PC-3 (cell line): Measurements from ENCODE around the gene FZR1.

Experiments used
- EZH2 ChIP-seq: fragments of 300-600 bp; sonication (generic); IDR thresholded peaks from one replicate; pipeline ENCODE4 v1.6.1; 2017; ENCODE audit warnings: antibody characterized with exemption, mild to moderate bottlenecking, low read length; ENCODE audit not compliant: unreplicated experiment
- TF ChIP-seq, protein P1 (sequence below): fragments of 300-600 bp; sonication (generic); conservative IDR thresholded peaks from 2 replicates; pipeline ENCODE4 v1.5.1; 2017; ENCODE audit warnings: antibody characterized with exemption, low read depth, mild to moderate bottlenecking, low read length

DNA sequence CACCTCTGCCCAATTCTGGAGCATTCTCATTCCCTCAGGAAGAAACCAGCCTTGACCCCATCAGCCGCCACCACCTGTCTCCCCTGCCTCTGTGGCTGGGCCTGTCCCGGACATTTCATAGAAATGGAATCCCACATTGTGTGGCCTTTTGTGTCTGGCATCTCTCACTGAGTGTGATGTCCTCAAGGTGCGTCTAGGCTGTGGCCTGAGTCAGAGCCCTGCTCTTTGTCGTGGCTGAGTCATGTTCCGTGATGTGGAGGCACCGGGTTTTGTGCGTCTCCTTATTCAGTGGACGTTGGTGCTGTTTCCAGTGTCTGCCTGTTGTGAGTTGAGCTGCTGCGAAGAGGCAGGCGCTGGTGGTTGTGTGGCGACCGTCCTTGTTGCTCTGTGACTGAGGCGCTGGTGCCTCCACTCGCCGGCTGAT, 3.5 kb downstream of the FZR1 start:
- TF ChIP-seq, protein P1, sequence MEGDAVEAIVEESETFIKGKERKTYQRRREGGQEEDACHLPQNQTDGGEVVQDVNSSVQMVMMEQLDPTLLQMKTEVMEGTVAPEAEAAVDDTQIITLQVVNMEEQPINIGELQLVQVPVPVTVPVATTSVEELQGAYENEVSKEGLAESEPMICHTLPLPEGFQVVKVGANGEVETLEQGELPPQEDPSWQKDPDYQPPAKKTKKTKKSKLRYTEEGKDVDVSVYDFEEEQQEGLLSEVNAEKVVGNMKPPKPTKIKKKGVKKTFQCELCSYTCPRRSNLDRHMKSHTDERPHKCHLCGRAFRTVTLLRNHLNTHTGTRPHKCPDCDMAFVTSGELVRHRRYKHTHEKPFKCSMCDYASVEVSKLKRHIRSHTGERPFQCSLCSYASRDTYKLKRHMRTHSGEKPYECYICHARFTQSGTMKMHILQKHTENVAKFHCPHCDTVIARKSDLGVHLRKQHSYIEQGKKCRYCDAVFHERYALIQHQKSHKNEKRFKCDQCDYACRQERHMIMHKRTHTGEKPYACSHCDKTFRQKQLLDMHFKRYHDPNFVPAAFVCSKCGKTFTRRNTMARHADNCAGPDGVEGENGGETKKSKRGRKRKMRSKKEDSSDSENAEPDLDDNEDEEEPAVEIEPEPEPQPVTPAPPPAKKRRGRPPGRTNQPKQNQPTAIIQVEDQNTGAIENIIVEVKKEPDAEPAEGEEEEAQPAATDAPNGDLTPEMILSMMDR, result no peak
- TF ChIP-seq EZH2, result no peak
